OCI-LY3 (cell line): Measurements from ENCODE around the gene NT5DC1.

Experiments
- CTCF ChIP-seq: fragments of 200-600, 300-600 bp; sonication (generic); IDR thresholded peaks from 2 replicates; pipeline ENCODE4 v1.5.1; 2014; ENCODE audit warnings: antibody characterized with exemption, low read length, low read depth
- EZH2phosphoT487 ChIP-seq: fragments of 200-600 bp; shearing (Covaris generic); IDR thresholded peaks from 2 replicates; pipeline ENCODE4 v1.6.1; 2018; ENCODE audit warnings: antibody characterized with exemption, mixed run types, low read depth

DNA sequence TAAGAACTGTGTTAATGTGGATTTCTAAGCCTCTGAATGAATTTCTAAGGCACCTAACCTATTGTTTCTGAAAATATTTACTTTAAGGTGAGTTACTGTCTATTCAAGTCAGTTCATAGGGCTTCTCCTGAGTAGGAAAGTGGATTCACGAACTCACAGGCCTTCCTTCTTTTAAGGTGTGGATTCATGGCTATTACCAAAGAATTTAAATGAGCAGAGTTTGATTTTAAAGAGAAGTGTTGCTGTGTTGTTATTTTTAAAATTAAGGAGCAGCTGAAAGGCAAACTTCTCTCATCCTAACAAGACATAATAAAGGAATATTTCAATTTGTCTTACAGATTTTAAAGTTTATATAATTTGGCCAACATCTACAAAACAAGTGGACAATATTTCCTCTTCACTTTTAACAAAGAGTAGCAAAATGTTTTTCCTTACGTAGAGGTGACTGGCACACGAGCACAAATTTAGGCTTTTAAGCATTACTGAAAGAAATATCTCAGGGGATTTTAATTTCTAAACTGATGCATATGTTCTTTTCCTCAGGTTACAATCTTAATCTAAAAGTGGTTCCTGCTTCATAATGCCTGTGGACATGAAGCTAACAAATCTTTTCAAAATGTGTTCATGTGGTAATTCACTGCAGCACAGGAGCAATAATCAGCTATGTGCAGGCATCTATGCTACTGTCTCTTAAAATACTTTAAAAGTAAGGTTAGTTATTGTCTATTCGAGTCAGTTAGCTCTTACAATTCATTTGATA, 153.8 kb downstream of the NT5DC1 start:
- no peak for TF ChIP-seq CTCF
- no peak for TF ChIP-seq EZH2phosphoT487
